Nephron (organoid): ENCODE measurements around the gene TBC1D24.
"Not testable (repeated sequence)": the region's sequence is repeated elsewhere in the genome, so short reads cannot be mapped to it uniquely, and the experiment has no call there.

Experiments used
- H3K27ac Mint-ChIP-seq, 3 experiments: 2 replicates each; pipeline ENCODE4 v1.8.0; 2020; ENCODE audit warnings: mixed read lengths in 3 of 3, mild to moderate bottlenecking in 2 of 3, moderate library complexity in 1 of 3
- H3K27me3 Mint-ChIP-seq: 2 replicates; pipeline ENCODE4 v1.8.0; 2021; ENCODE audit warnings: low read depth, mild to moderate bottlenecking, moderate library complexity, mixed read lengths
- H3K36me3 Mint-ChIP-seq: 2 replicates; pipeline ENCODE4 v1.8.0; 2020; ENCODE audit warnings: low read depth, mixed read lengths
- H3K4me1 Mint-ChIP-seq: 2 replicates; pipeline ENCODE4 v1.8.0; 2020; ENCODE audit warnings: mixed read lengths
- H3K4me3 Mint-ChIP-seq, 3 experiments: 2 replicates each; pipeline ENCODE4 v1.8.0; 2020; ENCODE audit warnings: mild to moderate bottlenecking in 3 of 3, mixed read lengths in 3 of 3, moderate library complexity in 2 of 3
- H3K9me3 Mint-ChIP-seq: 2 replicates; pipeline ENCODE4 v1.8.0; 2020; ENCODE audit warnings: mixed read lengths
- CTCF ChIP-seq, 3 experiments: fragments of 200-600 bp; sonication (generic); IDR thresholded peaks; one replicate each; pipeline ENCODE4 v1.5.0; 2021; ENCODE audit warnings: antibody characterized with exemption in 3 of 3; ENCODE audit not compliant: unreplicated experiment in 3 of 3

TBC1D24 gene

GRCh38 chr16:2428784-2429033, 46.2 kb upstream of the TBC1D24 start:
- Mint-ChIP-seq H3K36me3 (peaks cover 13% of the 10 kb centered on the region), H3K4me1 (peaks cover 18% of the 10 kb centered on the region), H3K27me3 (no peaks in the 10 kb centered on the region), H3K27ac (peak overlapping the region in 1 of 3 experiments; percentile 62), H3K4me3 (peak overlapping the region; percentile 87 to 92 (median 91)), H3K9me3 (no peaks in the 10 kb centered on the region)
- TF ChIP-seq CTCF (IDR thresholded peaks at IDR 0.05; ENCODE audit: unreplicated experiment in 3 of 3) = peak in 1 of 3 experiments; percentile 5

- H3K4me1 Mint-ChIP-seq = peaks cover 18% of the 10 kb centered on the region
- no peaks in the 10 kb centered on the region for H3K27me3 Mint-ChIP-seq
- peak within 1 kb of the TSS; percentile 87 to 92 (median 91) for H3K4me3 Mint-ChIP-seq
- TF ChIP-seq CTCF (IDR thresholded peaks at IDR 0.05; ENCODE audit: unreplicated experiment in 3 of 3) = no peak
- no peaks in the 10 kb centered on the region for H3K9me3 Mint-ChIP-seq
- H3K36me3 Mint-ChIP-seq = peaks cover 15% of the 10 kb centered on the region
- peak within 1 kb of the TSS in 2 of 3 experiments; percentile 59 to 62 for H3K27ac Mint-ChIP-seq
Observed at GRCh38 chr16:2429034-2429770, 45.7 kb upstream of the TBC1D24 start, which contains the start of gene CCNF. Gene CCNF, plus strand, starts transcription at chr16:2429447. Its CDS starts 35 bp downstream, at chr16:2429482.

- Mint-ChIP-seq H3K36me3 (peaks cover 19% of the 10 kb centered on the region), H3K4me3 (peak overlapping the region; percentile 84 to 91 (median 90)), H3K27me3 (no peaks in the 10 kb centered on the region), H3K4me1 (peaks cover 18% of the 10 kb centered on the region), H3K27ac (peak overlapping the region in 2 of 3 experiments; percentile 5 to 39), H3K9me3 (no peaks in the 10 kb centered on the region)
- peak in 1 of 3 experiments; percentile 29 for TF ChIP-seq CTCF (IDR thresholded peaks at IDR 0.05; ENCODE audit: unreplicated experiment in 3 of 3)
Observed at GRCh38 chr16:2429771-2430663, 44.9 kb upstream of the TBC1D24 start.

- H3K27me3 Mint-ChIP-seq = no peaks in the 10 kb centered on the region
Observed at GRCh38 chr16:2432286-2432685, 42.6 kb upstream of the TBC1D24 start.

GRCh38 chr16:2432801-2433505, 42.0 kb upstream of the TBC1D24 start:
- no peaks in the 10 kb centered on the region for H3K9me3 Mint-ChIP-seq
- H3K27ac Mint-ChIP-seq = no peak overlapping the region
- H3K4me1 Mint-ChIP-seq = peaks cover 14% of the 10 kb centered on the region
- peak overlapping the region in 2 of 3 experiments; percentile 19 to 27 for H3K4me3 Mint-ChIP-seq
- H3K27me3 Mint-ChIP-seq = no peaks in the 10 kb centered on the region
- no peak for TF ChIP-seq CTCF (IDR thresholded peaks at IDR 0.05; ENCODE audit: unreplicated experiment in 3 of 3)
- peaks cover 40% of the 10 kb centered on the region for H3K36me3 Mint-ChIP-seq

More at GRCh38 chr16:2432286-2432685, 42.6 kb upstream of the TBC1D24 start:
- H3K9me3 Mint-ChIP-seq = no peaks in the 10 kb centered on the region
- peaks cover 18% of the 10 kb centered on the region for H3K4me1 Mint-ChIP-seq
- H3K27ac Mint-ChIP-seq = no peak overlapping the region
- H3K36me3 Mint-ChIP-seq = peaks cover 35% of the 10 kb centered on the region
- peak overlapping the region in 2 of 3 experiments; percentile 19 to 27 for H3K4me3 Mint-ChIP-seq
- TF ChIP-seq CTCF (IDR thresholded peaks at IDR 0.05; ENCODE audit: unreplicated experiment in 3 of 3) = no peak

- H3K9me3 Mint-ChIP-seq, H3K27ac Mint-ChIP-seq, H3K4me1 Mint-ChIP-seq, H3K27me3 Mint-ChIP-seq, H3K4me3 Mint-ChIP-seq: not testable (repeated sequence)
- H3K36me3 Mint-ChIP-seq = peaks cover 60% of the 10 kb centered on the region
Observed at GRCh38 chr16:2435236-2435635, 39.7 kb upstream of the TBC1D24 start.
